Kasumi-1 (cell line): ENCODE results near the gene MYZAP.

Experiments
- DNase-seq, 2 experiments: peaks; one replicate each; lab custom pipeline; 2025; lab: John Stamatoyannopoulos, UW

MYZAP gene

DNA sequence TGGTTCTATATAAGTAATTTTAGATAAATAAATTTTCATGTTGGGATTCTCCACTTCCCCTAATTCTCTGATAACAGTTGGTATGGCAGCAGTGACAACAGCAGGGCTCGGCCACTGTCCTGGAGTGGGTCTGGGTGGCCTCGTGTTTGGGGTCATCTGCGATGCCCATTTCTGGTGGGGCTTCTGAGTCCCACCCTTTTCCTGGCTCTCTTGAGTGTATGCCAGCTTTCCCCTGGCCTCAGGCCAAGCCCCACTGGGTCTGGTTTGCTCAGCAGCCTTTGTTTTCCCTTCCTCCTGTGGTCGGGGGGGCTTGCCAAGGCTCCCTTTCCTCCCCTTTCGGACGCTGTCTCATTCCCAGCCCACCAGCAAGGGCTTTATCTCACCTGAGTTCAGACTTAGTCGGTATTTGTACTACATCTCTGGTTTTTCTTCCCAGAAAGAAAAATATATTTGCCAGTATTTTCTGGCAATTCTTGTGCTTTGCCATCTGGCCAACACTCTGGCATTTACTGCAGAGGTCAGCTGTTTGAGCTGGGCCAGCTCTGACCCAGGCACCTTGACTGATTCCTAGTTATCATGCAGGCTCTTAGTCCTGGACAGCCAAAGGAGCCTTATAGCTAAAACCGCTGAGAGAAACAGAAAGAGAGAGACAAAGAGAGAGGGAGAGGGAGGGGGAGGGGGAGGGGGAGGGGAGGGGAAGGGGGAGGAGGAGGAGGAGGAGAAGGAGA is 35.2 kb downstream of the MYZAP start:
- DNase-seq = no peak

GRCh38 chr15:57631386-57632110 is 39.8 kb downstream of the MYZAP start:
- DNase-seq = no peak

DNA sequence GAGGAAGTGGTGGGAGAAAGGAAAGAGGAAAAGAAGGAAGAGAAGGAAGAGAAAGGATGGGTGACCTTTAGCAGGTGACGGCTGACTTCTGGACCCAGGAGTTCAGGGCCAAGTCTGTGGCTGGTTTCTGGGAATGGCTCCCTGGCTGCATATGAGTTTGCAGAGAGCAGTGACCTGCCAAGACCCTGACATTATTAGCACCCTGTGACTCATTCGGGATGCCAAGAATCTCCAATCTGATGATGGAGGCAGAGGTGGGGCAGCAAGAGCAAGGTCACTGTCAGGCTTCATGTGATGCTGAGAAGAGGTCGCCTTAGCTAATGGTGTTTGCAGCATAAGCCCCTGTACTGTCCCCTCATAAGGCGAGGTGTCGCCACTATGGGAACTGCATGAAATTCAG is 42.6 kb downstream of the MYZAP start:
- DNase-seq = no peak

- no peak for DNase-seq
These were observed 43.7 kb downstream of the MYZAP start for GRCh38 chr15:57635300-57635909.

DNA sequence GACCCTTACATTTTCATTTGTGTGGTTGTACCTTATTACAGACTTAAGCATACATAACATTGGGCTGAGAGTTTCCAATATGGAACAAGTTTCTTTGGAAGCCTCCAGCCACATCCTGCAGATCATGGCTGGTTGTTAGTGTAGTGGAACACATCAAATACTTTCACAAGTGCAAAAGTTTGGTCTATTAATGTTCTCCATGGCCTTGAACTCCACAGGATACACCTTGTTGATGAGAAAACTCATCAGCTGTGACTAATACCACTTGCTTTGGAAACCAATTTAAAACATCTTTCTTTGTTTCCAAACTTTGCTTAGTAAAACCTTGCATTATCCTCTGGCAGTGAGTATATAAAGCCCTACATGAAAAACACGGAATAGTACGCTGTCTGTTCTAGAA is 46.1 kb downstream of the MYZAP start:
- no peak for DNase-seq

DNA sequence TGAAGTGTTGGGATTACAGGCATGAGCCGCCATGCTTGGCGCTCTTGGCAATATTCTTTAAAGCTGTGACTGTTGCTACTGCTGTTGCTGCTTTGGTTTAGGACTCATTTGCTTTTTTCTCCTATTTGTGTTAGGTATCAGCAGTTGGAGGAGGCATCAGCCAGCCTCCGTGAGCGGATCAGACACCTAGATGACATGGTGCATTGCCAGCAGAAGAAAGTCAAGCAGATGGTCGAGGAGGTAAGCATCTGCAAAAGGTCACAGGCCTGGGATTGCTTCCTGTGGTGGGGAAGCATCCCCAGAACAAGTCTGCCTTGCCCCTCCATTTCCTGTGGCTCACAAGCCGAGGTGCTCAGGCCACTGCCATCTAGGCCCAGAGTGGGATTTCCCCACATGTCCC is 47.6 kb downstream of the MYZAP start:
- no peak for DNase-seq

DNA sequence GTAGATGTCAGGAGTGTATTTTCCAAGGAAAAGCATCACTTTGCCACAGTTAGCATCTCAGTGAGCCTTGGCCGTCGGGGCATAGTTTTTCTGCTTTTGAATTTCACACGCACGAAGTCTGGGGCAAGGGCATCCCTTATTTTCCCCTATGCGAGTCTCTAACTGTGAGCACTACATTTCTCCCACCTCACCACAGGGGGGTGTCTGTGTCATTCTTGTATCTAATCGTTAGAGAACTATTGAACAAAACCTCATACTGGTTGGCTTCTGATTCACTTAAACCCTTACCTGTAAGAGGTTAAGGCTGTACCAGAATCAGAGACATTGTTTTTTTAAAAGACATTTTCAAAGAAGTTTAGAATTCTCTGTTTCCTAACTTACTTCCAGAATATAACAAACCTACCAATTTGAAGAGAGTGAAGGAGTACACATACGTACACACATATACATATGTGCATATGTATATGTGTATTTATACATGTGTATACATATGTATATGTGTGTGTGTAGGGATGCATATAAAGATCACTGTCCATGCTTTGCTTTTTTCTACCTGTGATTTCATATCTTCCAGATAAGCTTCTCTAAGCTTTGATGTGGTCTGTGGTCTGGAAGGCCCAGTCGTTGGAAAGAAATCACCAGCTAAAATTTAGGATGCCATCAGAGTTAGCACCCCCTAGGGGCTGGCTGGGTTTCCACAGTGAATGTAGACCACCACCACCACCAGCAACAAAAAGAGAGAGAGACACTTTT is 49.4 kb downstream of the MYZAP start:
- DNase-seq = peak; percentile 36 to 40

DNA sequence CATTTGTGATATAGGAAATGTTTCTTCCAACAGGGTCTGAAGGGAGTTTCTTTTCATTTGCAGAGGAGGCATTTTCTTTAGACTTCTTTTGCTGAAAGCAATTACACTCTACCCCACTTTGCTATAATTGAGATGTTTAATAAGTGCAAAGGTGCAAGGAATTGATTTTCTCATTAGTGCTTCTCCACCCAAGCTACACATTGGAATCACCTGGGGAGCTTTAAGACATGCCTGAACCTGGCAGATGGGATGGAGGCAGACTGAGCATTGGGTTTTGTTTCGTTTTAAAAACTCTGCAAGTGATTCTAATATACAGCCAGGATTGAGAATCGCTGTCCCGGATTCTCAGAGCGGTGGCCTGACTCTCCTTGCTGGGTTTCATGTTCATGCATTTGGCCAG is 52.1 kb downstream of the MYZAP start:
- no peak for DNase-seq

DNA sequence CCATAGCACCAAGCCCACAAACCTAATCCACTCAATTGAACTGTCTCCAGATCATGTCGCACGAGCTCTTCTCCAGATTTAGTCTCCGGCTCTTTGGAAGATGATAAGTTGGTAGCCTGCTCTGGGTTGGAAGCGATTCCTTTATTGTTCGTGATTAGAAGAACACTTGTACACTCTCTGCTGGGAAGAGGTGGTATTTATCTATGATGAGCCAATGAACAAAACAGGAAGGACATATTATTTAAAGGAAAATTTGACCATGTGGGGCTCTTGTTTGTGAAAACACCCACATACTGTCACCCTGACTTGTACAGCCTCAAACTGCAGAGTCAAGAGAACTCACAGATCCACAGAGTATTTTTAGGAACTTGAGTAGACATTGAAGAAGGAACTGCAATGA is 54.4 kb downstream of the MYZAP start:
- no peak for DNase-seq

- no peak for DNase-seq
These were observed 55.5 kb downstream of the MYZAP start for GRCh38 chr15:57647071-57647790.

- no peak for DNase-seq
These were observed 56.1 kb downstream of the MYZAP start for GRCh38 chr15:57647791-57648130.

- DNase-seq = no peak
These were observed 57.4 kb downstream of the MYZAP start for GRCh38 chr15:57649138-57649537.

- DNase-seq = no peak
These were observed 59.7 kb downstream of the MYZAP start for GRCh38 chr15:57651445-57651844.

GRCh38 chr15:57652481-57652880 is 60.8 kb downstream of the MYZAP start:
- no peak for DNase-seq

- no peak for DNase-seq
These were observed 62.6 kb downstream of the MYZAP start for GRCh38 chr15:57654153-57654852.

- DNase-seq = no peak
These were observed 63.3 kb downstream of the MYZAP start for GRCh38 chr15:57655053-57655452.

GRCh38 chr15:57655809-57656208 is 64.1 kb downstream of the MYZAP start:
- no peak for DNase-seq

DNA sequence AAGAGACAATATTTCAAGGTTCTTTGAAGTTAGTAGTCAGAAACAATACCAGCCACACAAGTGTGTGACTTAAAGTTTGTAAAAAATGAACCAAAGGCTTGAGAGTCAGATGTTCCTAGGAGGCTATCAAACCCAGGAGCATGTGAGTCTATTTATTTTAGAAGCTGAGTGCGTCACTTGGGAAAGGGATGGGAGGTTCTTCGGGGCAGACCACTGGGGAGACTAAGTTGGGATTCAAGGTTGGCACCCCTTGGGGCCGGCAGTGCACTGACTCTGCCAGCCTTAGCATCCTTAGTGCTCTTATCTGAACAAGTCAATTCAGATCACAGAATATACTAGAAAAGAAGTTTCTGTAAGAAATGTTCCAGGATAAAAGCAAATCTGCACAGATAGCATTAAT is 64.7 kb downstream of the MYZAP start:
- DNase-seq = no peak

DNA sequence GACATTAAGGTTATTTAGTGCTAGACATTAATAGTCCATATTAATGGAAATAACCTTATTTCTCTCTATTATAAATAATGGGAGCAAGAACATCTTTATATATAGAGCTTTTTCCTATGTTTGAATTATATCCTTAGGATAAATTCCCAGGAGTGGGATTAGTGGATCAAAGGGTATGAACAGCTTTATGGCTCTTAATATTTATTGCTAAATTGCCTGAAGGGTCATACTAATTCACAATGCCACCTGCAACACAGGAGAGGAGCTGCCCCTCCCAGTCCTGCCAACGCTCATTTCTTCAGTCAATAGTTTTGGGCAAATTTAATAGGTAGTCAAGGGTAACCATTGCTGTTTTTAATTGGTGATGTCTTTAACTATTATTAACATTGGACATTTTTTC is 65.9 kb downstream of the MYZAP start:
- no peak for DNase-seq

- no peak for DNase-seq
These were observed 70.5 kb downstream of the MYZAP start for GRCh38 chr15:57662091-57662744.

DNA sequence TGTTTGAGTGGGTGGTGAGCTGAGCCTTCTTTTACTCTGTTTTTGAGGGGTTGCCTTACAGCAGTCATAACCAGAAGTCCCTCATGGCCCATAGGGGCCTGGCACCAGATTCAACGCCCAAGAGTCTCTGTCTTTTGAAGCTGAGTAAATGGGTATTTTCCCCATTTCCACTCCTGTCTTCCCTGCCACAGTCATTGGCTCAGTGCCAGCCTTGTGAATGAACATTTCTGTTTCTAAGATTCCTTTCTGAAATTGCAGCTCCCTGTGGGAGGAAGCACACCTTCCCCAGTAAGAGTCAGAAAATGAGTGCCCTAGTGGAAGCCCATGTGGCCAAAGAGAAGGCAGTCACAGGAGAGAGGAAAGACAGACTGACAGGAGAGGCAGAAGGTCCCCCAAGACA is 71.1 kb downstream of the MYZAP start:
- DNase-seq = no peak
